HG02884 (cell line): Measurements from ENCODE around the gene WDR76.
A peak's percentile ranks its signal among the peaks of the same experiment; 100 is the strongest.
"Not testable (repeated sequence)": the region's sequence is repeated elsewhere in the genome, so short reads cannot be mapped to it uniquely, and the experiment has no call there.

ENCODE experiments used
- ATAC-seq: cut with Tn5 transposase; IDR thresholded peaks from one replicate; pipeline ENCODE4 v1.9.1; 2021; ENCODE audit warnings: mild to moderate bottlenecking, moderate library complexity; ENCODE audit not compliant: unreplicated experiment

WDR76 gene

DNA sequence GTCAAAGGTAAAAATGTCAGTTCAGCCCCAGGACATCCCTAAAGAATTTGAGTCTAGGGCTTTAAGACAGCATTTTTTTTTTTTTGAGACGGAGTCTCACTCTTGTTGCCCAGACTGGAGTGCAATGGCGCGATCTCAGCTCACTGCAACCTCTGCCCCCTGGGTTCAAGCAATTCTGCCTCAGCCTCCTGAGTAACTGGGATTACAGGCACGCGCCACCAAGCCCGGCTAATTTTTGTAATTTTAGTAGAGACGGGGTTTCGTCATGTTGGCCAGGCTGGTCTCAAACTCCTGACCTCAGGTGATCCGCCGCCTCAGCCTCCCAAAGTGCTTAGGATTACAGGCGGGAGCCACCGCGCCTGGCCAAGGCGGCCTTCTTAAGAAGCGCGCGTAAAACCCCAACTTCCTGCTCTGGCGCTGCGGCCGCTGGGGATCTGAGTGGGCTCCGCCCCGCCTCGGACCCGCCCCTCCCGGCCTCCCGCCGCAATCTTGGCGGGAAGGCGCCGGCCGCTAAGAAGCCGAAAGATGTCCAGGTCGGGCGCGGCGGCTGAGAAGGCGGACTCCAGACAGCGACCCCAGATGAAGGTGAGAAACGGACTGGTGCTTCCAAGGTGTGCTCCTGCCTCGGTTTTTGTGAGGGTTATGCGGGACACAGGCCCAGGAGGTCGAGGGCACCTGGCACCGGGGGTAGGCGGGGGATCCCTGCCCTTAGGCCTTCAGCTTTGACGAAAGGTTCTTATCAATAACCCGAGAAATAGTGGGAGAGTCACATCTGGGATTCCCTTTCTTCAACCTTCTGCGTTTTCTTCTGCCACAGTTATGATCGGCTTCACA is at the start of gene WDR76:
Gene WDR76, plus strand, starts transcription at position 495 of the 834 bp plus-strand sequence. Its CDS starts 31 bp downstream, at position 526.
- ATAC-seq = peak; percentile 60

DNA sequence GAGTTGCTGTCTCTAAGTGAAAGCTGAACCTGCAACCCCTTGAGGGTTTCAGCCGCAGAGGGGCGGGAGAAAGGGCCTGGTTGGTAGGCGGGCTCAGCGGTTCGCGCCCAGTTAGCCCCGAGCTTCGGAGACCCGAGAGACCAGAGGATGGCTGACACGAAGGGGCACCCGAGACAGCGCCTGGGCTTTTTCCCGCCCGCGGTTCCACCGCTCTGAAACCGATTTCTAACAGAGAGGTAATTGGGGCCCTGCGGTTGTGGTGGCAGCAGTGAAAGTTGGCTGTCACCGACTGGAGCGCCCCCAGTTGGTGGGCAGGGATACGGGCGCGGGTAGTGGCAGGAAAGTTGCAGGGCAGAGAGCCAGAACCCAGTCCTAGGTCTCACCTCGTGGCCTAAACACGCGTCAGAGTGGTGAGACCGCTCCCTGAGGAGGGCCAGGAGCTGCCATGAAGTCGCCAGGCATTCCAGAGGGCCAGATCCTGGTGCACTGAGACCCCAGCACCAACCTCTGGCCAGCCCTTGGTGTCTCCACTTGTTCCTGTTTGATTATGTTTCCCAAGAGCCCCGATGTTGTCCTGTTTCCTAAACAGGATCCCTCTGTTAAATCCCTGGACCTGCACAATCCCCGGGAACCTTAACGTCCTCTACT is 49.4 kb upstream of the WDR76 start:
- peak; percentile 45 for ATAC-seq

DNA sequence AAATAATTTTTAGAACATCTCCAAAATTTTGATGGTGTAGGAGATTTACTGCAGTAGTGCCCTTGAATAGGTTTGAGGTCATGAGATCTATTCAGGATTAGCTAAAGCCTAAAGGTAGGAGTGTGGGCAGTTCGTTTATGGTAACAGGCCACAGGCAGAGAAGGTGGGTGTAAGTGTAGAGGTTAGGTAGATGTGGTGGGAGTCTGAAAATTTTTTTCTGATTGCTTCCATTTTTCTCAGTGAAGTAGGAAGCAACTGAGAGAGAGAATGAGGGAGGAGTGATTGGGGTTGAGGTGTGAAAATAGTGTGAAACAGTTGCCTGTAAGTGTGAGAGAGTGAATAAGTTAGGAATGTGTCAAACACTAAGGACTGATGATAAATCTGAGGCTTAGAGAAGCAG is 47.8 kb upstream of the WDR76 start:
- no peak for ATAC-seq

DNA sequence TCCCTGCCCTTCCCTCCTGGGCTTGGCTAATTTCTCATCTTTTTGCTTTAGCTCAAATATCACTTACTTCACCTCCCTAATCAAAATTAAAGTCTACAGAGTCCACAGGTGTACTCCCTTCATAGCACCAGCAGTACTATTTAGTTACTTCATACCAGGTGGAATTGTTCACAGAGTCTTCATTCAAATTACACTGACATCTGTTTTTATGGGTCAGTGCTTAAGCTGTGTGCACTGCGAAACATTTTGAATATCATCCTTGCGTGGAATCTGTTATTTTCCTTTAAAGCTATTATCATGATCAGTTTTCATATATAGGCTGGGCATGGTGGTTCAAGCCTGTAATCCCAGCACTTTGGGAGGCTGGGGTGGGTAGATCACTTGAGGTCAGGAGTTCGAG is 37.4 kb upstream of the WDR76 start:
- ATAC-seq = no peak

DNA sequence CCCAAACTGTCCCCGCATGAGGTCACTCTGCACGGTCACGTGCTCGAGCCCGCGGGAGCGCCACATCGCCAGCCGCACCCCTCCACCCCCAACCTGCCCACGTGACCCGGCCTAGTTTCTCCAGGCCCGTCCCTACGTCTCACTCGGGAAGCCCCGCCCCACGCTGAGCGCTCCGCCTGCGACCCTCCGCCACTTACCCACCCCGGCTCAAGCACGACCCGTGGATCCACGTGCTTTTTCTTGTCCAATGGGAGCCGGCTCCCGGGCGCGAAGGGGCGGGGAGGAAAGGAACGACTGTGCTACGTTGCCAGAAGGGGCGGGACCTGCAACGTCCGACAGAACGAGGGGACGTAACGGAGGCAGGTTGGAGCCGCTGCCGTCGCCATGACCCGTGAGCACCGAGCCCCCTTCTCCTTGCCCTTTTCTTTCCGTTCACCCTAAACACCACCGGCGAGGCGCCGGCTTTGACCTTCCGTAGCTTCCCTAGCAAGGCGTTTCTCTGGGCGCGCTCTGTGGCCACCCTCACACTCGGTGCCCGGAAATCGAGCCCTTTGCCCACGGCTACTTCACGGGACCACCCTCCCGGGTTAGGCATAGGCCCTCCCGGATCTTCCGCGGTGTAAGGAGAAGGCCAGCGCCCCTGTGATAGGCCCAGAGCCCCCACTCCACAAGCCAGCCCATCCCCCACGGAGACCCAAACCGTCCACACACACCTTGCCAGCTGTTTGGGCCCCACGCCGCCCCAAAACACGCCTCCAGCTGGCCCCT is 34.6 kb upstream of the WDR76 start, which contains the start of gene SERF2:
Gene SERF2, plus strand, starts transcription at position 328 of the 768 bp plus-strand sequence. Its CDS starts 57 bp downstream, at position 385.
- peak; percentile 84 for ATAC-seq

DNA sequence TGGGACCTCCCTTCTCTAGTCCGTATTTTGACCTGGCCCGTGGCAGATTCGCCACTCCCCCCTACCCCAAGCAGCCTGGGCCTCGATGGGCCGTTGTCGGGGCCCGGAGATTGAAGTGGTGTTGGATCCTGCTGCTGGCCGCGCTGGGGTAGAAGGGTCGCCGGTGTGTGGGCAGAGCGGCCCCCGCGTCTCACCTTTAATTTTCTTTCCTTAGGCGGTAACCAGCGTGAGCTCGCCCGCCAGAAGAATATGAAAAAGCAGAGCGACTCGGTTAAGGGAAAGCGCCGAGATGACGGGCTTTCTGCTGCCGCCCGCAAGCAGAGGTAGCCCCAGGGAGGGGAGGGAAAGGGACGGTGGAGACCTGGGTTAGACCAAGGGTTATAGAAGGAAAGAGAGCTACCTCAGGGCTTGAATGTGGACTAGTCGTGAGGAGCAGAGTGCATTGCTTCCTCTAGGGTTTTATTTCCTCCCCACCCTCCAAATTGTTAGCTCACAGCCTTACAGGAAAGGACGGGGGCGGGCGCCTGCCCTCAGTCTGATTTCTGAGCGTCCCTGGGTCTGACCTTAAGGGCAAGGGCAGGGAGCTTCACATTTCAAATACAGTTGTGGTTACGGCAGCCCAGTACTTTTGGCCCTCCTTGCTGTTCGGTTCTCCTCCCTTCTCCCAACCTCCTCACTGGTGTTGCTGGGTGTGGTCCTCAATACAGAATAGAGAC is 33.9 kb upstream of the WDR76 start:
- ATAC-seq = no peak

DNA sequence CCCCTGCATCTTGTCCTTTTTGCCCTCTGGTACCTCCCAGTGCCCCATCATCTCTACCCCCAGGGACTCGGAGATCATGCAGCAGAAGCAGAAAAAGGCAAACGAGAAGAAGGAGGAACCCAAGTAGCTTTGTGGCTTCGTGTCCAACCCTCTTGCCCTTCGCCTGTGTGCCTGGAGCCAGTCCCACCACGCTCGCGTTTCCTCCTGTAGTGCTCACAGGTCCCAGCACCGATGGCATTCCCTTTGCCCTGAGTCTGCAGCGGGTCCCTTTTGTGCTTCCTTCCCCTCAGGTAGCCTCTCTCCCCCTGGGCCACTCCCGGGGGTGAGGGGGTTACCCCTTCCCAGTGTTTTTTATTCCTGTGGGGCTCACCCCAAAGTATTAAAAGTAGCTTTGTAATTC is 33.2 kb upstream of the WDR76 start:
- no peak for ATAC-seq

DNA sequence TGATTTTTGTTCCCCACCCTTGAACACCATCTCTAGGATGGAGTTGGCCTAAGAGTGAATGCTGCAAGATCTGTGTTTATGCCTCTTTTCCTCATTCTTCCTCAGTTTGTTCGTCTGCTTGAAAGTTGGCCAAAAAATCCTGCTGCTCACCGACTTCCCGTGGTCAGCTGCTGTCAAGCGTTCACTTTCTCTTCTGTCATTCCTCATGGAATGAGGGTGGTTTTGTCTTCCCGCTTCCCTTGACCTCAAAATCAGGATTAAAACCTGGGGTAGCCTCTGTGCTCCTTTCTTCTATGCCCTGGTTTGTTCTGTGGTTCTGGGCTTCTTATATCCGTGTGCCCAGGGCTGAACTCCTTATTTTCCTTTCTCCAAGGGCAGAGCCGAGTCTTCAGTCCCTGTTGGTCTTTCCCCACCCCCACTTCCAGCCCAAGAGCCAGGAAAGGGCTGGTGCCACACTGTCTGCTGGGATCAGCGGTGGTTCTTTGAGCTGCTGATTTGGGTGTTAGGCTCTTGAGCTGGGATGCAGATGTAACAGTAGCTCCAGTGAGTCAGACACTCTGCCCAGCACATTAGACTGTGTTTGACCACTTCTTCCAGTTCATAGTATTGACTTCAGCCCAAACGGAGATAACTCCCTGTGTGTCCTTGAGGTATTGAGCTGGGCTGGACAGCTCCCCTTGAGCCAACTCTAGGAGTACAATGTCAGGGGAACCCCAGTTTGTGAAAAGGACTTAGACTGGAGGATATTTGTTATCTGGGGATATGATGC is 32.3 kb upstream of the WDR76 start:
- no peak for ATAC-seq

DNA sequence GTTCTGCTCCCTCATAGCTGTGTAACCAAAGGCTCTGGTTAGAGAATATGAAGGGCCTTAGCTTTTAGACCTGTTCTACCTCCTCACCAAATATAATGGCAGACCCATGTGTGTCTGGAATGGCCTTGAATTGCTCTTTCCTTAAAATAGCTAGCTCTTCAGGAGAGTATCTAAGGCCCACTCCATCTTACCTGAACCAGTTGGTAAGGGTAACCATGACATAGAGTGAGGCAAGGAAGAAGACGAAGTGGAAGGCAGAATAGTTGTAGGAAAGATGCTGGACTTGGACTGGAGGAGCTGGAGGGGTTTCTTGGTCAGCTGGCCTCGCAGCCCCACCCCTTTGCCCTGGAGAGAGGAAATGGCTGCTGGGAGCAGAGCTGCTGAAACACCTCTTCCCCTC is 31.6 kb upstream of the WDR76 start:
- no peak for ATAC-seq

DNA sequence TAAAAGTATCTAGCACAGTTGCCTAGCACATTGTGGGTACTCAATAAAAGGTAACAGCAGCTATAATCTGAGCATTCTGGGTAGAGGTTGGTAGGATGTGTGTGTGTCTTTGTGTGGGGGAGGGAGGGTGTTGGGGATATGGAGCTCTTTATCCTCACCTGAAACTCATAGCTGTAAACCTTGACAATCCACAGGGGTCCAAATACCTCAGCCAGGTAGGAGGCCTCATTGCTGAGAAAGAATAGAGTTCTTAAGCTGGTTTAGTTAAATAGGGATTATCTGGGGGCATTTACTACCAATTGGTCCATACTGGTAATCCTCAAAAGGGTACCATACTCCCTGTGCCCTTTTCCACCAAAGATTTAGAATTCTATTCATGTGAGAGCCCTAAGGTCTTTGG is 30.8 kb upstream of the WDR76 start:
- no peak for ATAC-seq

DNA sequence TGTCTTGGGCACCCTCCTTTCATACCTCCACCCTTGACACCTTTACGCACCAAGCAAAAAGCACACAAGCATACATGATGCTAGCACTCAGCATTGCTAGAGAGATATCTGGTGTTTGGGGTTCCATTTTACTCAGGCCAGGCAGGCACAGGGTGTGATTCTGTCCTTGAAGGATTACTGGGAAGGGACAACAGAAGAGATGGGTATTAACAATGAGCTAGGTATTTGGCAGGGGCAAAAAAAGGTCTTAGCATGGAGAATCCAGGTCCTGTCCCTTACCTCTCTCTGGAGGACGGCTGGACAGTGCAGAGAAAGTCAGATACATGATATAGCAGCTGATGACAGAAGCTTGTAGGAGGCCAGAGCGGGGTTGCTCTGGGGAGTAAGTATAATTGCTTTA is 30.2 kb upstream of the WDR76 start:
- no peak for ATAC-seq

DNA sequence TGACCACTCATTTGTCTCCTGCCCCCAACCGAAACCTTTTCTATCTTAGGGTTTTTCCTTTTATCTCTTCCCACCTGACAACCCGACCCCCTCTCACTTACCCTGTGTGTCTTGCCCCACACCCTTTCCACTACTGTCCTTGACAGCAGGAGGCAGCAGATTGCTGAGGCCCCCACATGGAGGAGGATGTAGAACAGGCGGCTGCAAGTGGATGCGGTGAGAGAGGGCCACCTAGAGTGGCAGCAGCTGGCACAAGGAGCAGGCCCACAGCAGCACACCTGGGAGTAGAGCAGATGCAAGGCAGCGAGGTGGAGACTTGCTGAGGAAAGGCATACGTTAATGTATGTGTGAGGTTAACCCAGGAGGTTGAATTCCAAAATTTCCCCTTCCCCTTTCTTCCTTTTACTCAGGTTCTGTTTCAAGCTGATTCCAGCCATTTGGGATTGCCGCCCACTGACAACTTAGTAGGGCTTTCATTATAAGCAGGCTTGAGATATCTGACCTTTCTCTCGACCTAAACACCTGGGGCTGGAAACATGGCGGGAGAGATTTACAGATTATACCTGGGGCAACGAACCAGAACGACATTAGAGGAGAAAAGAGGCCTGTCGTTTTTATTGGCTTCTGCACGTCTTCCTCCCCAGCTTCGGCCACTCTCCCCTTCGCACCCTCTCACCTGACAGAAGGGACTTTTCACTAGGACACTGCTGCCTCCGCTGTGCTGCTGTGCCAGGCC is 27.4 kb upstream of the WDR76 start:
- no peak for ATAC-seq

DNA sequence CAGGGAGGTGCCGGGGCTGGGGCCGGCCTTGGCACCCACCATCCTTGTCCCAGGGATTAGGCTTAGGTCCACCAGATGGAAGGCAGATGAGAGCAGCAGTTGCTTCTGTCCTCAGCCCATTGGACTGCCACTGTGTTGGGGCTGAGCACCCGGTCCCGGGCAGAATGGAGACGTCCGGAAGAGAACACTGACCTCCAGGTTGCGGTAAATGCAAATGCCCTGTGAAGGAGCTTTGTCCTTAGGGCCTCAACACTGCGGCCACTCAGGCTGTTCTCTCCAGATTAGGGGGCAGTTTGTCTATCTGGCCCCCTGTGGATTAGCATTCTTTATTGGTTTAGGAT is 26.9 kb upstream of the WDR76 start, which contains the start of gene SERINC4:
Gene SERINC4, minus strand, starts transcription at position 276 of the 341 bp plus-strand sequence. Its CDS starts 234 bp downstream, at position 42.
- ATAC-seq = no peak

DNA sequence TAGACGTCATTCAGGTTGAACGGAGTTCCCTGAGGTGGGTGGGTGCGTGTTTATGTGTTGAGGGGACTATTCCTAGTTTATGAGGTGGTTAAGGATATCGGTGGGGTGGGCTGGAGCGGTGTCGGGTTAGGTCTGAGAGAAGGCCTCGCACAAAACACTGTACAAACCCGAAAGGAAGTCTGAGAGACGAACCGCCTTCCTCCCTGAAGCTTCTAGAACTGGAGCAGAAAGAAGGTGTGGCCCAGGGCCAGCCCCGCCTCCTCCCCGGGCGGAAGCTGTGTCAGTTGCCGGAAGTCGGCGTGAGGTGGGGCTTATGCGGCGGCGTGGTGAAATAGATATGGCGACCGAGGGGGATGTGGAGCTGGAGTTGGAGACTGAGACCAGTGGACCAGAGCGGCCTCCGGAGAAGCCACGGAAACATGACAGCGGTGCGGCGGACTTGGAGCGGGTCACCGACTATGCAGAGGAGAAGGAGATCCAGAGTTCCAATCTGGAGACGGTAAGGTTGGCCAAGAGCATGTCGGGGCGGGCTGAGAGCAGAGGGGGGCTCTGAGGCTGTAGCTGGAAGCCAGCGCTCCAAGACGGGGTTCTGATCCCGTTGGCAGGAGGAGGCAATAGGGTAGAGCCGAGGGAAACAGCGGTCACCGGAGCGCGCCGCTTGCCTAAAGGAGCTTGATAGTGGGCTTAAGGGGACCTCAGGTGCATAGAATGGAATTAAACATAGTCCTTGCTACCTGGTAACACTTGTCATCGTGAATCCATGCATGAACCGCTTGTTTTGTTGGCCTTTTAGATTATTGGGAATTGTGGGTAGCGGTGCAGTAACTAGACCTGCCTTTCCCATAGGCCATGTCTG is 26.3 kb upstream of the WDR76 start, which contains the start of gene HYPK:
Gene HYPK, plus strand, starts transcription at position 314 of the 856 bp plus-strand sequence. Its CDS starts 24 bp downstream, at position 338.
- peak; percentile 86 for ATAC-seq

DNA sequence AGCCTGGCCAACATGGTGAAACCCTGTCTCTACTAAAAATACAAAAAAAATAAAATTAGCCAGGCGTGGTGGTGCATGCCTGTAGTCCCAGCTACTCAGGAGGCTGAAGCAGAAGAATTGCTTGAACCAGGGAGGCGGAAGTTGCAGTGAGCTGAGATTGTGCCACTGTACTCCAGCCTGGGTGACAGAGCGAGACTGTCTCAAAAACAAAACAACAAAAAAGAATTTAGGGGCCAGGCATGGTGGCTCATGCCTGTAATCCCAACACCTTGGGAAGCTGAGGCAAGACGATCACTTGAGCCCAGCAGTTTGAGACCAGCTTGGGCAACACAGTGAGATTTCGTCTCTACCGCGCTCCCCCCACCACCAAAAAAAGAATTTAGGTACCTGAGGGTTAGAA is 24.1 kb upstream of the WDR76 start:
- ATAC-seq = not testable (repeated sequence)

DNA sequence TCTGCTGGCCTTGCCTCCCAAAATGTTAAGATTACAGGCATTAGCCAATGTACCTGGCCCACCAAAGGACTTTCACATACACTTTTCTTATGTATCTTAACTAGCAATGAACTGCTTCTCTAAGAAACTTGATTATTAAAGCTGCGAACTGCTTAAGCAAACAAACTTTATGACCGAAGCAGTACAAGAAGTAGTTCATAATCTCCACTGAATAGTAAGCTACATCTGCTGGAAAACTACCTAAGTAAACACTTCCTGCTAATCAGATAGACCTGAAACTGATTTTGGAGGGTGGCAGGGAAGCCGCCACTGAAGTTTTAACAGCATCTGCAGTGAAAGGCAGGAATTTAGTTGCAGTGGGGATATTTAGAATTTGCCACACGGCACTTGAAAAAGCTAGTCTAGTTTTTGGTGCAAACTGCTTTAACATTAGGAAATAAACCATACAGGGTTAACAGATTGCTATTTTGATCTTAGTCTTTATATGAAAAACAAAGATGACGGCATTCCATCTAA is 18.3 kb upstream of the WDR76 start:
- no peak for ATAC-seq

DNA sequence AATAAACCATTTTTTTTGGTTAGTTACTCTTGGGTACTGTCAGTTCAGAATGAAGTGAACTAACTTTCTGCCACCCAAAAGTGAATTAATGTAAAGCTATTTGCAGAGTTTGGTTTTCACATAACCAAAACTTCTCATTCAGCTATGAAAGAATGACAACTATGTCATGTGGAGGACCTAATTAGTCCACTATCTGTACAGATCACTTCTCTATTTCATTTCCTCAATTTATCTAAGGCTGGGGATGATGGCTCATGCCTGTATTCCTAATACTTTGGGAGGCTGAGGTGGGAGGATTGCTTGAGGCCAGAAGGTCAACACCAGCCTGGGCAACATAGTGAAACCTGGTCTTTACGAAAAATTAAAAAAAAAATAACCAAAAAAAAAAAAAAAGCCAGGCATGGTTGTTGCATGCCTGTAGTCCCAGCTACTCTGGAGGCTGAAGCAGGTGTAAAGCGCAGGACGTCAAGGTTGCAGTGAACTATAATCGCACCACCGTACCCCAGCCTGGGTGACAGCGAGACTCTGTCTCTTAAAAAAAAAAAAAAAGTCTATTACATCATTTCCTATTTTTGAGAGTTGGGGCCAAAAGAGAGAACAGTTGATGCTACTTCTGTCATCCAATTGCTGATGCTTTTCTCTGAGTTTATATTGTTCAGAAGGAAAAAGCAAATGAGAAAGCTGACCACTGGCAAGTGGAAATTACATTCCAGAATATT is 17.7 kb upstream of the WDR76 start:
- ATAC-seq = peak; percentile 55
